Measurements from ENCODE around the gene GAS2L1. TPM values are rescaled to one million over a fixed set of nuclear protein-coding genes. Genes with fewer than 3 reads are reported as not detected.

Gene GAS2L1
- polyA plus RNA-seq, 3 donors: 16.7 to 31.8 (median 20.0) TPM

GRCh38 chr22:29270475-29271271, 35.8 kb upstream of the GAS2L1 start:
- 9 to 26% (median 20%) methylated on average over 9 of the region's 9 CpGs for WGBS, 3 donors

DNA sequence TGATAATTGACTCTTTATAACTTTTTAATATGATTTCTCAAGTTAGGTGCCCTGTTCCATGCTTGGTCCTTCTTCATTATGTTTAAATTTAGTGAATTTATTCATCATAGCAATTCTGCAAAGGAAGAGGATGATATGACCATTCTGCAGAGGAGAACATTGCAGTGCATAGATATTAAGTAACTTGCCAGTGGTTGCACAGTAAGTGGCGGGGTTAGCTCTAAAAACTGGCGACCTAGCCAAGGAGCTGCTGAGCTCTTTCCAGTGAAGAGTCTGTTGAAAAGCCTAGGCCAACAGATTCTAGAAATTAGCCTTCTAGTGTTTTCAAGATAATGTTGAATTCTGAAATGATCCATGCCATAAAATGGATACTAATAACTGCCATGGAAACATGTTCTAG, 33.8 kb upstream of the GAS2L1 start:
- H3K27ac ChIP-seq (ENCODE audit: low read depth, low read length): no peak overlapping the region
- WGBS, 3 donors: 56 to 69% (median 59%) methylated on average over 2 of the region's 2 CpGs

More at GRCh38 chr22:29270475-29271271, 35.8 kb upstream of the GAS2L1 start:
- no peak overlapping the region for H3K27ac ChIP-seq (ENCODE audit: low read depth, low read length)

- no peak overlapping the region for H3K27ac ChIP-seq (ENCODE audit: low read depth, low read length)
- WGBS, 3 donors: 45 to 70% (median 59%) methylated on average over 3 of the region's 3 CpGs
These were observed 31.3 kb upstream of the GAS2L1 start for GRCh38 chr22:29275167-29275566.

DNA sequence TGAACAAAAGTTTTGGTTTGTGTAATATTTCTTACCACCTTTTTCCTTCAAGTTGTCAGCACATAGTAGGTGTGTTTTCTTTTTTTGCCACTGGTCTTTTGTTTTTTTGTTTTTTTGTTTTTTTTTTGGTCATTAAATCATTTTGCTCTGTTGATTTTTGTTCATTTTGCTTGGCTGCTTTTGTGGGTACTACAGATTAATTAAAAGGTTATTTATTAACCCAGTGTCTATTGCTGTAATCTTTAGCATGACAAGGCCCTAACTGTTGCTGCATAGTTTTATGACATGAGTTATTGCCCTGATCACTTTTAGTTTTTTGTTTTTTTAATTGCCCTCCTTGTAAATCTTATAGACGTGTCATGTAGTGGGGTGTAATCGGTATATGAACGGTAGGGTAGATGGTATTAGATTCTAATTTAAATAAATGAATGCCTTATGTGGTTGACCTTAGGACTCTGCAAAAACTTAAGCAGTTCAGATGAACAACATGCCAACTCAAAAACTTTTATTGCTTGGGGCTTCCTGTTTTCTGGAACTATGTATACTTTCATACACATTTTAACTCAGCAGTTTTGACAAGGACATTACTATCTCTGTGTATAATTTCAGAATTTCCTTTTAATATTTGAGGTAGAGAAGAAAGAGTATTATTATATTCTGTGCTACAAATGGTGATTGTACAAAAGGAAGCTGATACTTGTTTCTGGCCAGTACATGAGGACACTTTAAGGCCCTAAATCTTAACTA, 30.5 kb upstream of the GAS2L1 start:
- 30 to 78% (median 74%) methylated on average over 3 of the region's 3 CpGs for WGBS, 3 donors
- H3K27ac ChIP-seq (ENCODE audit: low read depth, low read length): no peak overlapping the region

DNA sequence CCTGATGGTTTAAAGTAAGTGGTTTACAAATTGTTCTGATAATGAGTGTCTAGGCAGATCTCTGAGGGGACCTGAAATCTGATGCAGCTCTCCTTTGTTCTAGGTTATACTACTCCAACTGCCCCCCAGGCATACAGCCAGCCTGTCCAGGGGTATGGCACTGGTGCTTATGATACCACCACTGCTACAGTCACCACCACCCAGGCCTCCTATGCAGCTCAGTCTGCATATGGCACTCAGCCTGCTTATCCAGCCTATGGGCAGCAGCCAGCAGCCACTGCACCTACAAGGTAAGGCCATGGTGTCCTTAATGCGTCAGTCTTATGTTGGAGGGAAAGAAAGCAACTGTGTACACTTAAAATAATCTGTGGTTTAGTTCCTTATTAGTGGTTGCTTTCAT, 28.5 kb upstream of the GAS2L1 start:
- no peak overlapping the region for H3K27ac ChIP-seq (ENCODE audit: low read depth, low read length)
- 35 to 100% (median 100%) methylated on average over 1 of the region's 1 CpG for whole genome bisulfite sequencing, 3 donors

DNA sequence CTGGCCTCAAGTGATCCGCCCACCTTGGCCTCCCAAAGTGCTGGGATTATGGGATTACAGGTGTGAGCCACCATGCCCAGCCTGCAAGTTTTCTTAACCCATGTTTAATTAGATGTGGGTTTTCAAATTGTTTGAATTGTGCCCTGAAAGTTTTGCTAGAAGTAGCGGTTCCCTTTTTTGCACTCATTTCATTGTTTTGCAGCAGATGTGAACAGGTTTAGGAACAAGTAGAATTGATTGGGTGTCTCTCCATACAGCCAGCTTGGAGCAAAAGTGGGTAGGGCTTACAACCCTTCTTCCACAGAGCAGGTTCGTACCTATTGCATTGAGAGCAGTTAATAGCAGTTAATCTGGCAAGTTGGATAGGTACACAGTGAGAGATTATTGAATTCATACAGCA, 22.3 kb upstream of the GAS2L1 start:
- WGBS, 3 donors: 93 to 96% (median 95%) methylated on average over 3 of the region's 3 CpGs
- no peak overlapping the region for H3K27ac ChIP-seq (ENCODE audit: low read depth, low read length)

DNA sequence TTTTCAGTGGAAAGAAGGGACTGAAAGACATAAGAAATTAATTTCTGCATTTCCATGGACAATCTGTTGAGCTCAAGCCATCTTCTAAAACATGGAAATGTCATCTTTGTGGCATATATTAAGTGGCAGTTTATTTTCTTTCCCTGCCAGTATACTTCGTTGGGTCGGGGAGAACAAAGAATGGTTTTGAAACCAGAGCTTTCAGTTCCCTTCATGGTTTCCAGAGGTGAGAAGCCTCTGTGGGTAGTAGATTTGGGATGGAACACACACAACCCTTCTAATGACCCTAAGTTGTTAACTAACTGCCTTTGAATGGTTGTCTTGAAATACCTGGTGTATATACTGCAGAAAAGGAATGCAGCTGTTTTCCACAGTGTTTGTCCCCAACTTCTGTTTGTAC, 17.6 kb upstream of the GAS2L1 start:
- no peak overlapping the region for H3K27ac ChIP-seq (ENCODE audit: low read depth, low read length)
- 44 to 56% (median 53%) methylated on average over 2 of the region's 2 CpGs for WGBS, 3 donors

- WGBS, 3 donors: 65 to 78% (median 71%) methylated on average over 5 of the region's 5 CpGs
- H3K27ac ChIP-seq (ENCODE audit: low read depth, low read length): no peak overlapping the region
These were observed 16.4 kb upstream of the GAS2L1 start for GRCh38 chr22:29290061-29290460.

- WGBS, 3 donors: 77 to 78% (median 77%) methylated on average over 7 of the region's 7 CpGs
These were observed 15.2 kb upstream of the GAS2L1 start for GRCh38 chr22:29291215-29291614.

DNA sequence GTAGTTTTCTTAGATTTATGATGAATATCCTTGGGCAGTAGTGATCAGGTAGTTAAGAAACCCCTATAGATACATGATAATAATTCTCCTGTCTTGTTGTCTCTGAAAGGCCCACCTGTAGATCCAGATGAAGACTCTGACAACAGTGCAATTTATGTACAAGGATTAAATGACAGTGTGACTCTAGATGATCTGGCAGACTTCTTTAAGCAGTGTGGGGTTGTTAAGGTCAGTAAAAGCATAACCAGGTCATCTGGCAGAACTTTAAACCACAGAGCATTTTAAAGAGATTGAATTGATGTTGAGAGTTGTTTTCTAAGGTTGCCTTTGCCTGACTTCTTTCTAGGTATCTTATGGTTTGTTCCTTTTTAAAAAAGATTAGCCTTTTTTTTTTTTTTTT, 14.1 kb upstream of the GAS2L1 start:
- H3K27ac ChIP-seq (ENCODE audit: low read depth, low read length): no peak overlapping the region

More at GRCh38 chr22:29291215-29291614, 15.2 kb upstream of the GAS2L1 start:
- no peak overlapping the region for H3K27ac ChIP-seq (ENCODE audit: low read depth, low read length)

- WGBS, 3 donors: 75 to 80% (median 79%) methylated on average over 8 of the region's 8 CpGs
- H3K27ac ChIP-seq (ENCODE audit: low read depth, low read length): no peak overlapping the region
These were observed 7.8 kb upstream of the GAS2L1 start for GRCh38 chr22:29298641-29299040.

DNA sequence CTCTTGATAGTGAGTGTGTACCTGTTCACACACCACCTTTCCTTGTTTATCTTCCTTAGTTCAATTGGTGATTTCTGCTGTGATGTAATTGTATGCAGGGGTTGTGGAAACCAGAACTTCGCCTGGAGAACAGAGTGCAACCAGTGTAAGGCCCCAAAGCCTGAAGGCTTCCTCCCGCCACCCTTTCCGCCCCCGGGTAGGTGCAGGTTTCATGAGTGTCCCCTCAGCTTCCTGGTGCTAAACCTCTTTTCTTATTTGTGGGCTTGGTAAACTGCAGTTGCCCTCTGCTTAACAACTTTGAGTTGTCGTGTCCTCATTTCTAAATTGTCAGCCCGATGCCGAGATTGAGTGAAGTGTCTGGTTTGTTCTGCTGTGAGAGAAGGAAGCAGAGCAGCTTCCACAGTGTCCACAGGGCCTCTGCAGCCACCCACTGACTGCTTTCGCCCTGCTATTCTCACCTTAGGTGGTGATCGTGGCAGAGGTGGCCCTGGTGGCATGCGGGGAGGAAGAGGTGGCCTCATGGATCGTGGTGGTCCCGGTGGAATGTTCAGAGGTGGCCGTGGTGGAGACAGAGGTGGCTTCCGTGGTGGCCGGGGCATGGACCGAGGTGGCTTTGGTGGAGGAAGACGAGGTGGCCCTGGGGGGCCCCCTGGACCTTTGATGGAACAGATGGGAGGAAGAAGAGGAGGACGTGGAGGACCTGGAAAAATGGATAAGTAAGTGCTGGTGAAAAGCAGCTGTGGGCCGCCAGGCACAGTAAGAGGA, 7.1 kb upstream of the GAS2L1 start:
- no peak overlapping the region for H3K27ac ChIP-seq (ENCODE audit: low read depth, low read length)
- WGBS, 3 donors: 89 to 91% (median 90%) methylated on average over 19 of the region's 19 CpGs

GRCh38 chr22:29300467-29300806, 6.0 kb upstream of the GAS2L1 start:
- WGBS, 3 donors: 69 to 73% (median 71%) methylated on average over 4 of the region's 4 CpGs
- H3K27ac ChIP-seq (ENCODE audit: low read depth, low read length): no peak overlapping the region

DNA sequence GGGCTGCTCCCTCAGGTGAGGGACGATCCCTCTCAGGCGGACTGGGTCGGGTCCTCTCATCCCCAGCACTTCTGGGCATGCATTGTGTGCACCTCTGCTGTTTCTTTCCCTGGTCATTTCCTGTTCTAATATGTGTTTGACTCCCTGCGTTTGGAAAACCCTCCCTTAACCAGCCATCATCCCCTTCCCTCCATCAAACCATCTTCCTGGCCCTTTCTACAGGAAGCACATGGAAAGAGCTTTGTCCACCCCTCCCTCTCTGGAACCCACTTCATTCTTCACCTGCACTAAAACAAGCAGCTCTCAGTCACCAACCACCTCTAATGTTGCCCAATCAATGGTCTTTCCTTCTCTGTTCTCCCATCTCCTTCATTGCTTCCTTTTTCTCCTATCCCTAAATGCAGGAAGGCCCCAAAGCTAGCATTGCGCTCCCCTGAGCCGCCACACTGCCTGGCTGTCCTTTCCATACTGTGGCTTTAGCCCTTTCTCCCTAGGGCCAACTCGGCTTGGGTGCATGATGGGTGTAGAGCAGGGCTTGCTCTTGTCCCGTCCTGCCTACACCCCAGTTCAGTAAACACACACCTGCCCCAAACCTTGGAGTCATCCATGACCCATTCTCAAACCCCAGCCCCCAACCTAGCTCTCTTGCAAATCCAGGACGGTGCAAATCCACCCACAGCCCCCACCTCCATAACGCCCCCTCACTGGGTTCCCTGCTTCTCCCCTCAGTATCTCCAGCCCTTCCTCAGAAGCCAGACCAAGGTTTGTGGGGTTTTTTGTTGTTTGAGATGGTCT, 5.4 kb upstream of the GAS2L1 start:
- WGBS, 3 donors: 71 to 80% (median 75%) methylated on average over 10 of the region's 10 CpGs

GRCh38 chr22:29301716-29302401, 4.6 kb upstream of the GAS2L1 start:
- no peak overlapping the region for H3K27ac ChIP-seq (ENCODE audit: low read depth, low read length)
- WGBS, 3 donors: 84 to 91% (median 86%) methylated on average over 17 of the region's 17 CpGs

More for the DNA sequence above, 5.4 kb upstream of the GAS2L1 start:
- H3K27ac ChIP-seq (ENCODE audit: low read depth, low read length): no peak overlapping the region

DNA sequence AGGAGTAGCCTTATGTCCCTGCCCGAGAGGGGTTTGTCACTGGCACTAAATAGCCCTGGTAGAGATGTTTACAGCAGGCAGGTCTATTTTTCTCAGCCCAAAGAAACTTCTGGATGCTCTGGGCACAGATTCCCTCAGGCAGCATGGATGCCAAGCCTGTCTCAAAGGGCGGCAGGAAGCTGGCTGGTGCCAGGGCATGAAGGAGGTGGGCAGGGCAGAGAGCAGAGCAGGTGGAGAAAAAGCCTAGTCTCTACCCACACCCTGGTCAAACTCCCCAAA, 4.1 kb upstream of the GAS2L1 start:
- H3K27ac ChIP-seq (ENCODE audit: low read depth, low read length): no peak overlapping the region
- 38 to 82% (median 55%) methylated on average over 2 of the region's 2 CpGs for WGBS, 3 donors

- 26 to 56% (median 54%) methylated on average over 13 of the region's 13 CpGs for WGBS, 3 donors
- no peak overlapping the region for H3K27ac ChIP-seq (ENCODE audit: low read depth, low read length)
These were observed 3.6 kb upstream of the GAS2L1 start for GRCh38 chr22:29302681-29303465.

Data from adipose tissue (tissue), 3 donors.